ENCODE results near the gene TCFL5.

TCFL5 gene

GRCh38 chr20:62830821-62831220, 30.8 kb downstream of the TCFL5 start:
- H3K27ac ChIP-seq = peak overlapping the region; percentile 70
- TF ChIP-seq CTCF (IDR thresholded peaks at IDR 0.05) (peak; percentile 16; the same call in 1 of the 2 replicates), ZFX (IDR thresholded peaks at IDR 0.05; ENCODE audit: borderline replicate concordance) (no peak)

GRCh38 chr20:62830251-62830650, 31.4 kb downstream of the TCFL5 start:
- TF ChIP-seq ZFX (IDR thresholded peaks at IDR 0.05; ENCODE audit: borderline replicate concordance) (no peak), CTCF (IDR thresholded peaks at IDR 0.05) (no peak)
- no peak overlapping the region for H3K27ac ChIP-seq

- no peak overlapping the region for H3K27ac ChIP-seq
- TF ChIP-seq ZFX (IDR thresholded peaks at IDR 0.05; ENCODE audit: borderline replicate concordance) (no peak), CTCF (IDR thresholded peaks at IDR 0.05) (no peak)
Measured at GRCh38 chr20:62829231-62830230, 32.1 kb downstream of the TCFL5 start.

DNA sequence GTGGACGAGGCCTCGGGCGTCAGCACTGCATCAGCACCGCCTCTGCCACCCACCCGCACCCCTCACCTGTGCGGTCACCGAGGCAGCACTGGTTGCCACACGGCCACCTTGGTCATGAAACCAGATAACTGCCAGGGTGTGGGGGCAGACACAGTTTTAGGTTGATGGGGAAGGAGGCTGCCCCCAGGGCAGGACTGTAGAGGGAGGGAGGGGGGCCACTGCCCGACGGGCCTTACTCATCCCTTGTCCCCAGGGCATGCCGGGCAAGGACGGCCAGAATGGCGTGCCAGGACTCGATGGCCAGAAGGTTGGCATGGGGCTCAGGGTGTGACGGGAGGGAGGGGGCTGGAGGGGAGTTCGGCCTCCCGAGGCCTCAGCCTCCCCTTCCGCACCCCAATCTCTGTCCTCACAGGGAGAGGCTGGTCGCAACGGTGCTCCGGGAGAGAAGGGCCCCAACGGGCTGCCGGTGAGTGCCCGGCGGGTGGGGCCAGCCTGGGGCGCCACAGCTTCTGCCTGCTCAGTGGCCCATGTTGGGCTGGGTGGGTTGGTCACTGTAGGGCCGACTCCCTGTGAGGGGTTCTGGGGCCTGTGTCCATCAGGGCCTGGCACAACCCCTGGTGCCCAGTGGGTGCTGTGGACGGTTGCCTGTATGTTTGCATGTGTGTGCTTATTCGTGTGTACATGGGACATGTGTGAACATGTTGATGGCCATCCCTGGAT, 33.0 kb downstream of the TCFL5 start:
- H3K27ac ChIP-seq = no peak overlapping the region
- no peak for TF ChIP-seq CTCF (IDR thresholded peaks at IDR 0.05)
- TF ChIP-seq ZFX (IDR thresholded peaks at IDR 0.05; ENCODE audit: borderline replicate concordance) = no peak

GRCh38 chr20:62828051-62828450, 33.6 kb downstream of the TCFL5 start:
- no peak overlapping the region for H3K27ac ChIP-seq
- TF ChIP-seq ZFX (IDR thresholded peaks at IDR 0.05; ENCODE audit: borderline replicate concordance) (no peak), CTCF (IDR thresholded peaks at IDR 0.05) (no peak)

GRCh38 chr20:62827311-62828038, 34.1 kb downstream of the TCFL5 start:
- no peak for TF ChIP-seq CTCF (IDR thresholded peaks at IDR 0.05)
- TF ChIP-seq ZFX (IDR thresholded peaks at IDR 0.05; ENCODE audit: borderline replicate concordance) = no peak
- H3K27ac ChIP-seq = no peak overlapping the region
